HG03064 (cell line): ENCODE data around the gene PCDHB15.
"Not testable (repeated sequence)": the region's sequence is repeated elsewhere in the genome, so short reads cannot be mapped to it uniquely, and the experiment has no call there.

Source experiments
- ATAC-seq: cut with Tn5 transposase; IDR thresholded peaks from one replicate; pipeline ENCODE4 v1.9.1; 2021; ENCODE audit warnings: low read depth; ENCODE audit not compliant: unreplicated experiment

Gene PCDHB15

DNA sequence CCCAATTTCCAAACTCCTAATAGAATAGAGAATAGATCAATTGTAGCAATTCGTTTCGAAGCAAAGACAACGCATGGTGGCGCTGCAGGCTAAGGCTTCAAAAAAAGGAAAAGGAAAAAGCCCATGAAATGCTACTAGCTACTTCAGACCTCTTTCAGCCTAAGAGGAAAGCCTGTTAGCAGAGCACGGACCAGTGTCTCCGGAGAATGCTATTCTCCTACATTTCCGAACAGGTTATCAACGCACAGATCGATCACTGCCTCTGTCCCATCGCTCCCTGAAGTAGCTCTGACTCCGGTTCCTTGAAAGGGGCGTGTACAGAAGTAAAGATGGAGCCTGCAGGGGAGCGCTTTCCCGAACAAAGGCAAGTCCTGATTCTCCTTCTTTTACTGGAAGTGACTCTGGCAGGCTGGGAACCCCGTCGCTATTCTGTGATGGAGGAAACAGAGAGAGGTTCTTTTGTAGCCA is at the start of gene PCDHB15:
TSS of gene PCDHB15 (plus strand) at position 146 of the 468 bp plus-strand sequence. CDS start at position 330, 184 bp downstream.
- no peak for ATAC-seq

DNA sequence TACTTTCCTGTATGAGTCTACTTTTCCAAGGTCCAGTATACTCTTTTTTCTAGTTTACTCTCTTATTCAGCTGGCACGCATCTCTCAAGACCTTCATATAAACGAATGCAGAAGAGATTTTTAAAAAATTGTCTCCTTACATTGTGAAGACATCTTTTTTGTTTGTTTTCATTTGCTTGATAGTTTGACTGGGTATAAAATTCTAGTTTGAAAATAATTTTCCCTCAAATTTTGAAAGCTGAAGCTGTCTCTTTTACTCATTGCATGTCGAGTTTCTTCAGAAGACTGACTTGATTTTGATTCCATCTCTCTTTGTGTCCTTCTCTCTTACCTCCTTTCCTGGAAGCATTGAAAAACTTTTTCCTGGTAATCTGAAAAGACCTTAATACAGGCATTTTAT is 48.8 kb upstream of the PCDHB15 start:
- no peak for ATAC-seq

DNA sequence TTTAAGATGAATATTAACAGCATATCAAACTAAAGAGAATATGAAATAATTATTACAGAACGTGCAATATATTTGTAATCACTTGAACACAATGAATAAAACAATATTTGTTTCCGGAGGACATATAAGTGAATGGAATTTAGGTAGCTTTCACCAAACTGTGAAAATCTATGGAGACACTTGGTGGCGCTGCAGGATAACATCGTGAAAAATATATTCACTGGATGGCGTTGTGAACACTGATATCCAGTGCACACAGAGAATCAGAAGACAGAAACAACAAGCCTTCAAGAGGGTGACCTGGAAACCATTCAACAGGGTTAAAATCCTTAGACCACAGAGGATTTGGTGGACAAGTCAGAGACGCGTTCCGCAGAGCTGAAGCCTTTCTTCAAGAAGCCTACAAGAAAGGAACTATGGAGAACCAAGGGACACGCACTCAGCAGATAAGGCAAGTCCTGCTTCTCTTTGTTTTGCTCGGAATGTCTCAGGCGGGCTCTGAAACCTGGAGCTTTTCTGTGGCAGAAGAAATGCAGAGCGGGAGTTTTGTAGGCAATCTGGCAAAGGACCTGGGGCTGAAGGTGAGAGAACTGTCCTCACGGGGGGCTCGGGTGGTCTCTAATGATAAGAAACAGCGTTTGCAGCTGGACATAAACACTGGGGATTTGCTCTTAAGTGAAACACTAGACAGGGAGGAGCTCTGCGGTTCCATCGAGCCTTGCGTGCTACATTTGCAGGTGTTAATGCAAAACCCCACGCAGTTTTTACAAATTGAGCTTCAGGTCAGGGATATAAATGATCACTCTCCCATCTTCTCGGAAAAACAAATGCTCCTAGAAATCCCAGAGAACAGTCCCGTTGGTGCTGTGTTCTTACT is 45.6 kb upstream of the PCDHB15 start, which contains the start of gene PCDHB11:
TSS of gene PCDHB11 (plus strand) at position 269 of the 877 bp plus-strand sequence. CDS start at position 417, 148 bp downstream.
- ATAC-seq = no peak

- ATAC-seq = not testable (repeated sequence)
Observed at GRCh38 chr5:141201126-141201525, 44.1 kb upstream of the PCDHB15 start.

GRCh38 chr5:141201646-141202045 is 43.5 kb upstream of the PCDHB15 start:
- ATAC-seq = not testable (repeated sequence)

- ATAC-seq = no peak
Observed at GRCh38 chr5:141208478-141208877, 36.7 kb upstream of the PCDHB15 start, which contains the start of gene PCDHB12. Gene PCDHB12, plus strand, starts transcription at chr5:141208719. Its CDS starts 189 bp downstream, at chr5:141208908.

- not testable (repeated sequence) for ATAC-seq
Observed at GRCh38 chr5:141210281-141210680, 34.9 kb upstream of the PCDHB15 start.

DNA sequence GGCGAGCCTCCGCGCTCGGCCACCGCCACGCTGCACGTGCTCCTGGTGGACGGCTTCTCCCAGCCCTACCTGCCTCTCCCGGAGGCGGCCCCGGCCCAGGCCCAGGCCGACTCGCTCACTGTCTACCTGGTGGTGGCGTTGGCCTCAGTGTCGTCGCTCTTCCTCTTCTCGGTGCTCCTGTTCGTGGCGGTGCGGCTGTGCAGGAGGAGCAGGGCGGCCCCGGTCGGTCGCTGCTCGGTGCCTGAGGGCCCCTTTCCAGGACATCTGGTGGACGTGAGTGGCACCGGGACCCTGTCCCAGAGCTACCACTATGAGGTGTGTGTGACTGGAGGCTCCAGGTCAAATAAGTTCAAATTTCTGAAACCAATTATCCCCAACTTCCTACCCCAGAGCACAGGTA is 34.3 kb upstream of the PCDHB15 start:
- ATAC-seq = not testable (repeated sequence)

DNA sequence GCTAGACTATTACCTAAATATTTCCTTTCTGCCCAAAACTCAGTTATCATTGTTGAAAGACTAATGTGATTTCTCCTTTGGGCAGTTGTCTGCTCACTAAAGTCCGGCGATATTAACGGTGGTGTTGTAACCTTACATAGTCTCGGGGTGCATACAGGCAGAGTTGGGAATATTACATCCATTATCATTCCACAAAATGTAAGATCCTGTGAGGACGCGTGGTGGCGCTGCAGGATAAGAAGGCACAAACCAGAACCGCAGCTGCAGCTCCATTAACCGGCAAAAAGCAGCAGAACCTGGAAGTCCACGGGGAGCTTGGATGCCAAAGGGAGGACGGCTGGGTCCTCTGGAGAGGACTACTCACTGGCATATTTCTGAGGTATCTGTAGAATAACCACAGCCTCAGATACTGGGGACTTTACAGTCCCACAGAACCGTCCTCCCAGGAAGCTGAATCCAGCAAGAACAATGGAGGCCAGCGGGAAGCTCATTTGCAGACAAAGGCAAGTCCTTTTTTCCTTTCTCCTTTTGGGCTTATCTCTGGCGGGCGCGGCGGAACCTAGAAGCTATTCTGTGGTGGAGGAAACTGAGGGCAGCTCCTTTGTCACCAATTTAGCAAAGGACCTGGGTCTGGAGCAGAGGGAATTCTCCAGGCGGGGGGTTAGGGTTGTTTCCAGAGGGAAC is 31.4 kb upstream of the PCDHB15 start, which contains the start of gene PCDHB13:
TSS of gene PCDHB13 (plus strand) at position 264 of the 684 bp plus-strand sequence. CDS start at position 469, 205 bp downstream.
- not testable (repeated sequence) for ATAC-seq

GRCh38 chr5:141214583-141214982 is 30.6 kb upstream of the PCDHB15 start:
- ATAC-seq = not testable (repeated sequence)

- not testable (repeated sequence) for ATAC-seq
Observed at GRCh38 chr5:141215504-141215903, 29.7 kb upstream of the PCDHB15 start.

DNA sequence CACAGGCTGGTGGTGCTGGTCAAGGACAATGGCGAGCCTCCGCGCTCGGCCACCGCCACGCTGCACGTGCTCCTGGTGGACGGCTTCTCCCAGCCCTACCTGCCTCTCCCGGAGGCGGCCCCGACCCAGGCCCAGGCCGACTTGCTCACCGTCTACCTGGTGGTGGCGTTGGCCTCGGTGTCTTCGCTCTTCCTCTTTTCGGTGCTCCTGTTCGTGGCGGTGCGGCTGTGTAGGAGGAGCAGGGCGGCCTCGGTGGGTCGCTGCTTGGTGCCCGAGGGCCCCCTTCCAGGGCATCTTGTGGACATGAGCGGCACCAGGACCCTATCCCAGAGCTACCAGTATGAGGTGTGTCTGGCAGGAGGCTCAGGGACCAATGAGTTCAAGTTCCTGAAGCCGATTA is 29.2 kb upstream of the PCDHB15 start:
- not testable (repeated sequence) for ATAC-seq

DNA sequence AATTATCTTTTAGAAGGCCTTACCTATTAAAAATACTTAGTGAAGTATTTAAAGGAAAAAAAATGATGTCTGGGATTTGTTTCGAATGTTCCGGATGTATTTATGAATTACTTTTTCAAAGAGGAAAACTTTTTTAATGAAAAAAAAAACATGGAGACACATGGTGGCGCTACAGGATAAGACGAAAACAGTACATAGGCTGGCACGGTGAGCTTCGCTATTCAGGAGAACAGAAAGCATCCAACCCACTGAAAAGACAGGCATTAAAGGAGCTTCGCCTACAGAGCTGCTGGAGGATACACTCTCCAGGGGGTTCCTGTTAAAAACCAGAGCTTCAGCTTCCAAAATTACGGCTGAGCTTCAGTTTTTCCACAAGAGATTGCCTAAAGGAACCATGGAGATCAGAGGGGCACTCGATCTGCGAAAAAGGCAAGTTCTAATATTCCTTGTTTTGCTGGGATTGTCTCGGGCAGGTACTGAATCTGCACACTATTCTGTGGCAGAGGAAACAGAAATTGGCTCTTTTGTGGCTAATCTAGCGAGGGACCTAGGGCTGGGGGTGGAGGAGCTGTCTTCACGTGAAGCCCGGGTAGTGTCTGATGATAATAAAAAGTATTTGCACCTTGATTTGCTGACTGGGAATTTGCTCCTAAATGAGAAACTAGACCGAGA is 21.9 kb upstream of the PCDHB15 start, which contains the start of gene PCDHB14:
TSS of gene PCDHB14 (plus strand) at position 232 of the 672 bp plus-strand sequence. CDS start at position 395, 163 bp downstream.
- no peak for ATAC-seq

DNA sequence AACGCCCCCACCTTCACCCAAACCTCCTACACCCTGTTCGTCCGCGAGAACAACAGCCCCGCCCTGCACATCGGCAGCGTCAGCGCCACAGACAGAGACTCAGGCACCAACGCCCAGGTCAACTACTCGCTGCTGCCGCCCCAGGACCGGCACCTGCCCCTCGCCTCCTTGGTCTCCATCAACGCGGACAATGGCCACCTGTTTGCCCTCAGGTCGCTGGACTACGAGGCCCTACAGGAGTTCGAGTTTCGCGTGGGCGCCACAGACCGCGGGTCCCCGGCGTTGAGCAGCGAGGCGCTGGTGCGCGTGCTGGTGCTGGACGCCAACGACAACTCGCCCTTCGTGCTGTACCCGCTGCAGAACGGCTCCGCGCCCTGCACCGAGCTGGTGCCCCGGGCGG is 20.4 kb upstream of the PCDHB15 start:
- not testable (repeated sequence) for ATAC-seq

DNA sequence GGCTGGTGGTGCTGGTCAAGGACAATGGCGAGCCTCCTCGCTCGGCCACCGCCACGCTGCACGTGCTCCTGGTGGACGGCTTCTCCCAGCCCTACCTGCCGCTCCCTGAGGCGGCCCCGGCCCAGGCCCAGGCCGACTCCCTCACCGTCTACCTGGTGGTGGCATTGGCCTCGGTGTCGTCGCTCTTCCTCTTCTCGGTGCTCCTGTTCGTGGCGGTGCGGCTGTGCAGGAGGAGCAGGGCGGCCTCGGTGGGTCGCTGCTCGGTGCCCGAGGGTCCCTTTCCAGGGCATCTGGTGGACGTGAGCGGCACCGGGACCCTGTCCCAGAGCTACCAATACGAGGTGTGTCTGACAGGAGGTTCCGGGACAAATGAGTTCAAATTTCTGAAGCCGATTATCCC is 19.8 kb upstream of the PCDHB15 start:
- not testable (repeated sequence) for ATAC-seq

DNA sequence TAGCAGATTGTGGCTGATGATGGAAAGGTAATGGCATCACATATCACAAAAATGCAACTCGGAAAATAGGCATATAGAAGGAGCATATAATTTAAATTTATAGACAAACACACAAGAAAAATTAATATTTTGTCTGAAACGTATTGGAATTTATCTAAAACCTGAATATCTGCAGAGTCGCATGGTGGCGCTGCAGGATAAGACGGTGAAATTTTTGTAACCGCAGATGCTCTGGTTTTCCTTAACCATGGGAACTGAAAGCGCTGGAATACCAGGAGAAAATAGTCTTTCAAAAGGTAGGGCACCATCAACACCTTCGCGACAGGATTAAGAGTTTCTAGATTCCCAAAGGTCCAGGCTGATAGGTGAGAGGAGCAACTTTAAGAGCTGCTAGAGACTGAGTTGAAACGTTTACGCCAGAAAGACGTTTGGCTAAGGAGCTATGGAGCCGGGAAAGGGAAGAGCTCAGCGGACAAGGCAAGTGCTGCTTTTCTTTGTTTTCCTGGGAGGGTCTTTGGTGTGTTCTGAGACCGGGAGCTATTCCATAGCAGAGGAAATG is 11.0 kb upstream of the PCDHB15 start:
- no peak for ATAC-seq

DNA sequence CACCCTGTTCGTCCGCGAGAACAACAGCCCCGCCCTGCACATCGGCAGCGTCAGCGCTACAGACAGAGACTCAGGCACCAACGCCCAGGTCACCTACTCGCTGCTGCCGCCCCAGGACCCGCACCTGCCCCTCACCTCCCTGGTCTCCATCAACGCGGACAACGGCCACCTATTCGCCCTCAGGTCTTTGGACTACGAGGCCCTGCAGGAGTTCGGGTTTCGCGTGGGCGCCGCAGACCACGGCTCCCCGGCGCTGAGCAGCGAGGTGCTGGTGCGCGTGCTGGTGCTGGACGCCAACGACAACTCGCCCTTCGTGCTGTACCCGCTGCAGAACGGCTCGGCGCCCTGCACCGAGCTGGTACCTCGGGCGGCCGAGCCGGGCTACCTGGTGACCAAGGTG is 9.3 kb upstream of the PCDHB15 start:
- not testable (repeated sequence) for ATAC-seq

- ATAC-seq = no peak
Observed at GRCh38 chr5:141236516-141237313, 8.5 kb upstream of the PCDHB15 start.

DNA sequence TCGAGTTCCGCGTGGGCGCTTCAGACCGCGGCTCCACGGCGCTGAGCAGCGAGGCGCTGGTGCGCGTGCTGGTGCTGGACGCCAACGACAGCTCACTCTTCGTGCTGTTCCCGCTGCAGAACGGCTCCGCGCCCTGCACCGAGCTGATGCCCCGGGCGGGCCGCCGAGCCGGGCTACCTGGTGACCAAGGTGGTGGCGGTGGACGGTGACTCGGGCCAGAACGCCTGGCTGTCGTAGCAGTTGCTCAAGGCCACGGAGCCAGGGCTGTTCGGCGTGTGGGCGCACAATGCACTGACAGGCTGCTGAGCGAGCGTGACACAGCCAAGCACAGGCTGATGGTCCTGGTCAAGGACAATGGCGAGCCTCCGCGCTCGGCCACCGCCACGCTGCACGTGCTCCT is 3.7 kb upstream of the PCDHB15 start:
- no peak for ATAC-seq
